ENCODE results near the gene PROX2. TPM values are rescaled to one million over a fixed set of nuclear protein-coding genes. Genes with fewer than 3 reads are reported as not detected.

The PROX2 gene
- total RNA-seq, 1 donor from 2014 or later, result not detected

DNA sequence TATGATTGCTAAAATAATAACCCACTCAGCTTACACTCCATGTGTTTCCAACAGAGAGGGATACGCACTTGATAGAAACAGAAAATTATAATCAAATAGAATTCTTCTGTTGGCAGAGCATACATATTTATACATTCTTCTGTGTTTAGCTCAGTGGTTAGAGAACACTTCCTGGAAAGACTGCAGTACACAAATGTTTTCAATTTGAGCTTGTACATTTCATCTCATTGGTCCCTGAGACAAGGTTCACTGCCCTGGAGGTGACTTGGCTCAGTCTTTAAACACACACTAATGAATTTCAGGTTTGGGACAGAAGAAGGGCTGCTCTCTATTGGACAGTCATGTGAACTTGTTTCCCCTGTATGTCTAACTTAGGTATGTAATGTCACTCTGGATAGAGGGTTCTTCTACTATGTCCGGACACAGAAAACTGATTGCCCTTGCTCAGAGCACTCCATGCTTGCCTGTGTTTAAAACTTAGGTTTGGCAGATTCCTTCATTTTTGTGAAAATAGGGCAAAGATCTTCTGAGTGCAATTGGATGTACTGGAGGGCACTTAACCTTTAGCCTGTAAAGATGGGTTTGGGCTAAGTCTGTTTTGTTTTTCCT lies 22.9 kb downstream of the PROX2 start:
- DNase-seq (ENCODE audit: extremely low read depth, low read depth, low spot score), result no peak

- DNase-seq (ENCODE audit: extremely low read depth, low read depth, low spot score), result no peak
These were observed 27.2 kb downstream of the PROX2 start for GRCh38 chr14:74848768-74849167.

- no peak for DNase-seq (ENCODE audit: extremely low read depth, low read depth, low spot score)
These were observed 28.8 kb downstream of the PROX2 start for GRCh38 chr14:74846968-74847665.

- no peak for DNase-seq (ENCODE audit: extremely low read depth, low read depth, low spot score)
These were observed 29.8 kb downstream of the PROX2 start for GRCh38 chr14:74846168-74846567.

DNA sequence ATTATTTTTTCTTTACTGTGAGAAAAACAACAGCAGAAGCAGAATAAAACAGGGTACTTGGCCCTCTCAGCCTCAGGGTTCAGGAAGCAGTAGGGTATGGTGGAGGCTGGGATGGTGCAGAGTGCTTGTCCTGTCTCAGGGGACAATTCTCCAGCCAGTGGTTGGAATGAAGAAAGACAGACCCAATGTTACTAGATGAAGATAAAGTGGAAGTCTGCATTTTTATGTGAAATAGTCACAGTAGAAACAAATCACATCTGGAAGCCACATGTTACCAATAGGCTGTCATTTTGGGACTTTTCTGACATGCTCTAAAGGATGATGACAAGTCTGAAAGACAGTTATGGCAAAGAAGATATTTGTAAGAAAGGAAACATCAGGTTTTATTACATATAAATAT lies 32.3 kb downstream of the PROX2 start:
- DNase-seq (ENCODE audit: extremely low read depth, low read depth, low spot score), result no peak

DNA sequence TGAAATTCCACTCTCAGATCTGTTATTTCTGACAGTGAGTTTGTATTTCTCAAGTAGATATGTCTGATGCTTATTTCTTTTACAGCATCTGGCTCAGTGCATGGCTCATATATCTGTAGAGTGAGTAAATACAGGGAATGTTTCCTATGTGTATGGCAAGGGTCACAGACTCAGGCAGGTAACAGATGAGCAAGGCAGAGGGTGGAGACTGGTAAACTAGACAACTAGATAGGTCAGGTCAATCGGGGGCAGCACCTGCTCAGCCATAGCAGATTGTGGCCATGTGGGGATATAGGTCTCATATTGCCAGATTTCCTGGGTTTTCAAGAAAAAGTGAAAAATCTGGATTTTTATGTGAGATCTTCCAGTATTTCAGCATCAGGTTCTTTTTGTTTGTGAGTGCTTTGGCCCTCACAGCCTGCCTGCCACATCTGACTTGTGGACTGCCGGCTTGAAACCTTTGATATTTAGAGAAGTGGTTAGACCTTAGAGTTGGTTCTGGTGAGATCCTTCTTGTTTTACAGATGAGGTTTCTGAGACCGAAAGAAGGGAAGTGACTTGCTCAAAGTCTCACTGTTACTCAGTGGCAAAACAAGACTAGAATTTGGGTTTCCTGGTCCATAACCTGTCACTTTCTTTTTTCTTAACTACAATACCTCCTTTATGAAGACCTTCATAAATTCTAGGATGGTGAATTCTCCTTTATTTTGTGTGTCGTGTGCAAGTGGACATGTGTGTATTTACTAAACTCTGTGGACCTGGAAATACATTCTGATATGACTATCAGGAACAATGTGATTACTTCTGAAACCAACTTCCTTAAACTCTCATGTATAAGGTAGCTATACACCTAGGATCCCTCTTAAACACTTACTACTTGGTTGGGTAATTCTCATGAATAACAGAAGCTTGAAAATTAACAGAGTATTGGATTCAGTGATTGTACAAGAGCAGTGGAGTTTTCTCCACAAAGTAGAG lies 34.4 kb downstream of the PROX2 start:
- no peak for DNase-seq (ENCODE audit: extremely low read depth, low read depth, low spot score)

- DNase-seq (ENCODE audit: extremely low read depth, low read depth, low spot score), result no peak
These were observed 35.3 kb downstream of the PROX2 start for GRCh38 chr14:74840603-74841030.

- no peak for DNase-seq (ENCODE audit: extremely low read depth, low read depth, low spot score)
These were observed 37.8 kb downstream of the PROX2 start for GRCh38 chr14:74838166-74838565.

DNA sequence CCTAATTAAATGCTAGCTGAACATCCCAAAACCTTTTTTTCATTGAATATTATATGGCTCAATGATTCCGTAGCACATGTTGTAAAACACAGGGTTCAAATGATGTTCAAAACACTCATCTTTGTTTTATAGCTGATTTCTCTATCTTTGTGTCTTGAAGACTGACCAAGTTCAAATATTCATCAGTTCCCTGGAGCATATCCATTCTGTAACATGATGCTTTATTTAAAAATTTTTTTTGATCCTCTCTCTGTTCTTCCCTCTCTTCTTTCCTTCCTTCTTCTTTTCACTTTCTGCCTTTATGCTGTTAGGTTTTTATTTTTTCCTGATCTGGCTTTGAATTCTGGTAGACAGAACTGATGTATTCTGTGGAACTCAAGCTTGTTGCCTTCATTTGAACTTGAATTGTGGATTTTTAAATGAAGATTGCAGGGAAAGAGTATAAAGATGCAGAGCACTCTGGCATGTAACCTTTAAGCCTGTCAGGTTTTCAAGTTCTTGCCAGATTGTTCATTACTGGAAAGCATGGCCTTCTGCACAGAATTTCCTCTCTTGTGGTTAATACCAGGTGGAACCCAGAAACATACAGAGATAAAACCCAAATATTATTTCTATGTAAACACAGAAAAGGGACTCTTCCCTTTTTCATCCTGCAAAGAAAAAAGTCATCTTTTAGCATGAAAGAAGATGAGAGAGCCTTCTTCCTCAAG lies 39.5 kb downstream of the PROX2 start:
- no peak for DNase-seq (ENCODE audit: extremely low read depth, low read depth, low spot score)

DNA sequence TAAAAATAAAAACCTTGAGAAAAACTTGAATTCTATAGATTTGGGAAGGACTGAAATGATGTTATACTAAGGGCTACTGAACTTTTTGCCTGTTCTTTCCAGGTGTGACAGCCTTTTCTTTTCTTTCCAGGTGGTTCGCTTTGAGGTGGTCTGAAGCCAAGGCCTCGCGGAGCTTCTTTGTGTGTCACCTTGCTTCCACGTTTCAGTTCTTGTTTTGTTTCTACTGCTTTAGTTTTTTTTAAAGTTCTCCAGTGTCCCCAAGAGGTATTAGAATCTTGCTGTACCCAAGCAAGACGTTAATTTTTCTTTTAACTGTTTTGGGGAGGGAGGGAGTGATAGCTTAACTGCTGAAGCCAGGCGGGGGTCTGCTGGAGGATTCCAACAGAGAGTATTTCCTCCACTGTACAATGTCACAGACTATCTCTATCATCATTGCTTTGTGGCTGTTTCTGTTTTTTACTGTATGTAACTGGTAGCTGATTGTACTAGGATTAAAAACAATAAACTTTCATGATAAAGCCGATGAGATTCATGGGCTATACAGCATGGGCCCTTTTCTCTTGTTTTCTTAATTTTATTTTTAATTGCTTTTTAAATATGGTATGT lies 40.2 kb downstream of the PROX2 start:
- DNase-seq (ENCODE audit: extremely low read depth, low read depth, low spot score), result no peak

- no peak for DNase-seq (ENCODE audit: extremely low read depth, low read depth, low spot score)
These were observed 41.1 kb downstream of the PROX2 start for GRCh38 chr14:74834692-74835392.

- no peak for DNase-seq (ENCODE audit: extremely low read depth, low read depth, low spot score)
These were observed 43.1 kb downstream of the PROX2 start for GRCh38 chr14:74832849-74833248.

GRCh38 chr14:74829251-74829650 lies 46.7 kb downstream of the PROX2 start:
- no peak for DNase-seq (ENCODE audit: extremely low read depth, low read depth, low spot score)

DNA sequence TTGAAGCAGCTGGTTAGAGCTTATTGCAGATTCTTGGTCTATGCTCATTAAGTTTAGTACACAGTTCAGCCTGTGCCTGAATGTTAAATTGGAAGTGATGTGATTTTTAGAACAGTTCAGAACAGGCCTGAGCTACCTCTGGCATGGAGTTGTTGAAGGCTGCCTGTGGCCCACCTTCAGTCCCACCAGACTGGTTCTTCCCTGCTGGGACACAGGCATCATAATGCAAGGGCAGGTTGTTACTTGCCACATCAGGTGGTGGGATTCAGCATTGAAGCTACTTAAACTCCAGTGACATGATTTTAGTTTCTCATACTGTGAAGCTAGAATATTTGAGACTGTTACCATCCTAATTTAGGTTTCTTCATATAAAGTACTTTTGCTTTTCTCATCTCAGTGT lies 49.4 kb downstream of the PROX2 start:
- no peak for DNase-seq (ENCODE audit: extremely low read depth, low read depth, low spot score)

Other genes with a start within 250 kb of the PROX2 start
- gene AREL1, start 163.1 kb downstream of the PROX2 start, total RNA-seq, result 27.9 and 44.4 TPM in 2 replicates
- 33.1 and 36.5 TPM in 2 replicates for gene FCF1, start 163.0 kb downstream of the PROX2 start, total RNA-seq
- 30.1 and 62.5 TPM in 2 replicates for gene YLPM1, start 112.8 kb downstream of the PROX2 start, total RNA-seq
- 72.8 and 98.4 TPM in 2 replicates for gene DLST, start 5.8 kb upstream of the PROX2 start, total RNA-seq
- gene RPS6KL1, start 47.1 kb upstream of the PROX2 start, total RNA-seq, result 18.6 and 25.7 TPM in 2 replicates
- 373 and 529 TPM in 2 replicates for gene PGF, start 79.5 kb upstream of the PROX2 start, total RNA-seq
- gene EIF2B2, start 126.8 kb upstream of the PROX2 start, total RNA-seq, result 118 and 158 TPM in 2 replicates
- 12.5 and 13.6 TPM in 2 replicates for gene MLH3, start 175.3 kb upstream of the PROX2 start, total RNA-seq
- 8.2 and 13.3 TPM in 2 replicates for gene ACYP1, start 187.9 kb upstream of the PROX2 start, total RNA-seq
- gene ZC2HC1C, start 193.5 kb upstream of the PROX2 start, total RNA-seq, result 0.93 and 1.5 TPM in 2 replicates

Measured in glomerular endothelial cell (primary cell).